NOMO-1 treated with dmso at 0.1 percent for 144 hours (cell line): Measurements from ENCODE around the gene HSPBP1.
"Not testable (repeated sequence)": the region's sequence is repeated elsewhere in the genome, so short reads cannot be mapped to it uniquely, and the experiment has no call there.

Source experiments
- DNase-seq: peaks from one replicate; lab custom pipeline; 2025; ENCODE audit not compliant: unreplicated experiment; lab: John Stamatoyannopoulos, UW

Gene HSPBP1

GRCh38 chr19:55279770-55280643 lies at the start of gene HSPBP1:
Gene HSPBP1 (minus strand): TSS chr19:55280110. CDS start chr19:55279608, 502 bp downstream.
- peak; percentile 100 for DNase-seq

GRCh38 chr19:55328774-55329318 lies 48.9 kb upstream of the HSPBP1 start:
- DNase-seq: not testable (repeated sequence)

GRCh38 chr19:55325172-55325571 lies 45.3 kb upstream of the HSPBP1 start, which contains the start of gene TMEM150B:
Gene TMEM150B (minus strand): TSS chr19:55325341. CDS start chr19:55321036, 4,305 bp downstream.
- DNase-seq: peak; percentile 3

DNA sequence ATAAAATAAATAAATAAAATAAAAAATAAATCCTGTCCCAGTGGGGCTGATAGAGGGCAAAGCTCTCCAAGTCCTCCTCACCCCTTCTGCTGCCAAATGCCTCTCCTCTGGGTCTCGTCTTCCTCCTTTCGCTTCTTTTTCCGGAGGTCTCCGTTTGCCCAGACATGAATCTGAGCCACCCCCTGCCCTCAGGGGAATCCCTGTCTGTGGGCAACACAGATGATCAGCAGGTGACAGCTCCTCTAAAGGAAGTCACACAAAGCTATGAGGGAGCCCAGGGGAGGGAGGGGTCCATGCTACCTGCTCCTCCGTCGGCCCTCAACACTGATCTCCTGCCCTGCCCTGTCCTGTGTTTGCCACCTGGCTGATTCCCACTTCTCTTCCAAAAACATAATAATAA lies 44.8 kb upstream of the HSPBP1 start:
- no peak for DNase-seq

DNA sequence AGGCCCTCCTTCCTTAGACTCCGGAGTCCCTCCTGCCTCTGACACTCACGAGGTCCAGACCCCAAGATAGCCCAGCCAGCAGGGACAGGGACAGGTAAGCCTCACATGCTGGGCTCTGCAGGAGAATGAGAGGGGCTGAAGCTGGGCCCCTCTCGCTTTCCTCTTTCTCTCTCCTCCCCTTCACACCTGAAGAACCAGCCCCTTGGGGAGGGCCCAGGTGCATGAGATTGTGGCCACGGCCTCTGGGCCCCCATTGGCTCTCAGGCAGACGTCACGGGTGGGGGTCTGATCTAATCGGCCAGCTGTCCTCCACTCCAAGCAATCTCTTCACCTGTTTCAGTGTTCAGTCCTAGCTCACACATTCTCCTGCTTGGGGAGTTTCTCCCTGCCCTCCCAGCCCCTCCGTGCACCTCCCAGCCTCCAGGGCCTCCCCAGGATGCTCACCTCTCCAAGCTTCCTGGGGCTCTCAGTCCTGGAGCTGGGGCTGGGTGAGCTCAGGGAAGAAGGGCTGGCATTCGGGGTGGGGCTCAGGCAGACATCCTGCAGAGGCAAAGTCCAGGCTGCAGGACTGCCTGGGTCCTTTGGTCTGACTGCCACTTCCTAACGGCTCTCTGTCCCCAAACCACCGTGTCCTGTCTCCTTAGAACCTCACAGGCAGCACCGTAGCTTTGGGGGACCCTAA lies 42.4 kb upstream of the HSPBP1 start:
- no peak for DNase-seq

DNA sequence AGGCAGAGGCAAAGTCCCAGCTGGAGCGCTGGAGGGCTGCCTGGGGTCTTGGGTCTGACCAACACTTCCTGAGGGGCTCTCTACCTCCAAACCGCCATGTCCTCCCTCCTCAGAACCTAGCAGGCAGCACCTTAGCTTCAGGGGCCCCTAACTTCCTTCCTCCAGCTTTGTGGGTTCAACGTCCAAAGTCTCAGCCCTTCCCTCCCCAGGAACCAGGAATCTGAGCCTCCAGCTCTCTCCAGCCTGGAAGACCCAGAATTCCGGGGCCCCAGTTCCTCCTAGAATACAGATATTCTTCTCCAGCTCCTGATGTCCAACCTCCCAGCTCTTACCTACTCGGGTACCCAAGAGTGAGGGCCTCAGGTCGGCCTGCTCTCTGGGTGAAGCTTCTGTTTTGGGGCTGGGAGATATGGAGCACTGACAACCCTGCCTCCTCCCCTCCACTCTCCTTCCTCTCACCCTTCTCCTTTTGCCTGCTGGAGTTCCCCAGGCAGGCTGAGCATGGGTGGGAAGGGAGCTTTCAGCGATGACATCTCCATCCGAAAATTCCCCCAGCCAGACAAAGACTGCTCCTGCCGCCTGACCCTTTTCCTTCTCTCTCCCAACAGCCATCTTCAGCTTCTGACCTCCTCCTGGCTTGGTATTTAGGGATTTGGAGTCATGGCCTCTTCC lies 41.7 kb upstream of the HSPBP1 start:
- DNase-seq: no peak

DNA sequence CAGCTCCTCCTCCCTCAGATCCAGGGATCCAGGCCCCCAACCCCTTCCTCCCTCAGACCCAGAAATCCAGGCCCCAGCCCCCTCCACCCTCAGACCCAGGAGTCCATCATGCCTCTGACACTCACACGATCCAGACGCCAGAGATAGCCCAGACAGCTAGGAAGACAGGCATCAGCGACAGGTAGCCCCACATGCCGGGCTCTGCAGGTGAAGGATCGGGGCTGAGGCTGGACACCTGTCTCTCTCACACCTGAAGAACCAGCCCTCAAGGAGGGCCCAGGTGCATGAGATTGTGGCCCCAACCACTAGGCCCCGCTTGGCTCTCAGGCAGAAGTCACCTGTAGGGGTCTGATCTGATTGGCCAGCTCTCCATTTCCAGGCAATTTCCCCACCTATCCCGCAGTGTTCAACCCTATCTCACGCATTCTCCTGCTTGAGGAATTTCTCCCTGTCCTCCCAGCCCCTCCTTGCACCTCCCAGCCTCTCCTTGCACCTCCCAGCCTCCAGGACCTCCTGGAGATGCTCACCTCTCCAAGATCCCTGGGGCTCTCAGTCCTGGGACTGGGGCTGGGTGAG lies 41.0 kb upstream of the HSPBP1 start:
- DNase-seq: no peak

GRCh38 chr19:55319785-55320184 lies 39.9 kb upstream of the HSPBP1 start:
- no peak for DNase-seq

DNA sequence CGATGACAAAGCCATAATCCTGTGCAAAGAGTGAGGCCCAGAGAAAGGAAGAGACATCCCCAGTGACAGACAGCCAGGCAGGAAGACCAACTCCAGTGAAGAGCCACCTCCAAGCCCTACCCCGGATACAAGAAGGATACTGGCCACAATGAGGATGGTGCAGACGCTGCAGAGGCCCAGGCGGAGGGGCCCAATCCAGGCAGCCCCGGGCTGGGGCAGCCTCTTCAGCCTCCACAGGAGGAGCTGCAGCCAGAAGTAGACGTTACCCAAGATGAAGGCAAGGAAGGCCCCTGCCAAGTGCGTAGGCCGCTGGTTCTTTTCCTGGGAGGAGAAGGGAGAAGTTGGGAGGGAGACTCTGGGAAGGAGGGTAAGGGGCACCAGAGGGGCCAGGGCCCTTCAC lies 36.7 kb upstream of the HSPBP1 start:
- no peak for DNase-seq

DNA sequence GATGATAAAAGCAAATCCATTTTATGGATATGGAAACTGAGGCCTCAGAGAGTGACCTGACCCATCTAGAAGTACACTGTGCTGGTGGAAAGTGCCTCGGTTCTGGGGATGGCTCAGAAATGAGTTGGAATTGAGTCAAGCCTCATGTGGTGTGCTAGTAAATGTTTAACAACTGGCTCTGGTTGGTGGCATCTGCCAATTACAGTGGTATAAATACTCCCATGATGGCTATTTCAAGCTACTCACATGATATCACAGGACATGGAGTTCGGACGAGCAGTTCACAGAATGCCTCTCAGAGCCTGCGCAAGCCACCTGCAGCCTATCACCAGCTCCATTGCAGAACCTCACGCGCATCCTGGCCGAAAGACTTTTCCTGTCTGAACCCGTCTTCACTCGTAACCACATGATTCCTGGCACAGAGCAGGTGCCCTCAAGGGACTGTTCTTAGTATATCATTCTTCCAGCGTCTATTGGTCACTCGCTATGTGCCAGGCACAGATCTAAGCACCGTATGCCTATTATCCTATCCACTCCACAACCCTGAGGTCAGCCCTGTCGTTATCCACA lies 36.1 kb upstream of the HSPBP1 start:
- DNase-seq: no peak

DNA sequence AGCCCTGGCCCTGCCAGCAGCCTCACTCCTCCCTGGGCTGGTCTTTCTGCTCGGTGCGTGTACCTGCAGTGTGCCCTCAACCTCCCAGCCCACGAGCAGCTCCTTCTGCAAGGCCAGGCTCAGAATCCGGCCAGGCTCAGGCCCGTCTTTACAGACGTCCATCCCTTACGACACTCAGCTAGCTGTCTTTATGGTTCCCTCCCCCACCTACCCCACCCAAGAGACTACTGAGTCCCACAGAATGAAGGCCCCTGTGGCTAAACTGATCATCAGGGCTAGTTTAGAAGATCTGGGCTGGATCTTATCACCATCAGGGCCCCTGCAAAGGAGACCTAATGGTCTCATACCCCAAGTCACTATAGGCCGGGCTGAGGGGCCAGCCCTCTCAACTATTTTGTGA lies 34.5 kb upstream of the HSPBP1 start:
- no peak for DNase-seq

GRCh38 chr19:55312621-55313512 lies 33.0 kb upstream of the HSPBP1 start:
- no peak for DNase-seq

DNA sequence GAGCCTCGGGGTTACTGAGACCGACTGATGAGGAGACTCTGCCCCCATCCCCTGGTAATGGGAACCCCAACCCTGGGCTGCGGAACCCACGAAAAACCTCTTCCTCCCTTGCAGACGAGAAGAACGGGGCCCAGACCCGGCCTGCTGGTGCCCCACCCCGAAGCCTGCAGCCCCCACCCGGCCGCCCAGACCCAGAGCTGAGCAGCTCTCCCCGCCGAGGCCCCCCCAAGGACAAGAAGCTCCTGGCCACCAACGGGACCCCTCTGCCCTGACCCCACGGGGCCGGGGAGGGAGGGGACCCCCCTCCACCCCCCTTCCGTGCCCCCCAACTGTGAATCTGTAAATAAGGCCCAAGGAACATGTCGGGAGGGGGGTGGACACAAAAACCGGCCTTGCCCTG lies 31.9 kb upstream of the HSPBP1 start:
- DNase-seq: no peak

DNA sequence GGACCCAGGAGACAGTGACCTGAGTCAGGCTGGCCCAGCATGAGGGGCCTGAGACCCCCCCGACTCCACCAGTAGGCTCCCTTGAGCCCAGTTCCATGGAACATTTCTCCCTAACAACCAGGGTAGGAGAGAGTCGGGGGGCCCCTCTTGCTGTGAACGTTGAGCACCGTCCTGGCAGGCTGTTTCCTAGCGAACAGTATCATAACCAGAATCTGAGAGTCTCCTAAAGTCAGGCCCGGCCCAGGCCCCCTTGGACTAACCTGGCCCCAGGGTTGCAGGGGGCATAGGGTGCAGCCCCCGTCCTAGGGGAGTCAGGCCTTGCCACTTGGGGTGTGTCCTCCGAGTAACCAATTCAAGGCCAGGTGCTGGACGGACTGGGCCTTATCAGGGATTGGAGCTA lies 31.5 kb upstream of the HSPBP1 start:
- no peak for DNase-seq

DNA sequence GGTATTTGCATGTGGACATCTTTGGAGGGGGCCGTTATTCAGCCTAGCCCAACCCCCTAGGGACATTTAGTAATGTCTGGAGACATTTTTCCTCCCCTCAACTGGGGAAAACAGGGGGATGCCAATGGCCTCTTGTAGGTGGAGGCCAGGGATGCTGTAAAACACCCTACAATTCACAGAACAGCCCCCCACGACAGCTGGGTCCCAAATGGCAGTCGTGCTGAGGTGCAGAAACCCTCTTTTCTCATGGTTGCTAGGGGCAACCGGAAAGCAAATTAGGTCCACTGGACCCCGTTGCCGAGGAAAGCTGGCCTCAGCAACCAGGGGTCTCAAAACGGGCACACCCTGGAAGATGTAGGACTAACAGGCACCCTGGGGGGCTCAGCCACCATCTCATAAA lies 30.6 kb upstream of the HSPBP1 start:
- DNase-seq: no peak

GRCh38 chr19:55309448-55309847 lies 29.5 kb upstream of the HSPBP1 start:
- DNase-seq: no peak

DNA sequence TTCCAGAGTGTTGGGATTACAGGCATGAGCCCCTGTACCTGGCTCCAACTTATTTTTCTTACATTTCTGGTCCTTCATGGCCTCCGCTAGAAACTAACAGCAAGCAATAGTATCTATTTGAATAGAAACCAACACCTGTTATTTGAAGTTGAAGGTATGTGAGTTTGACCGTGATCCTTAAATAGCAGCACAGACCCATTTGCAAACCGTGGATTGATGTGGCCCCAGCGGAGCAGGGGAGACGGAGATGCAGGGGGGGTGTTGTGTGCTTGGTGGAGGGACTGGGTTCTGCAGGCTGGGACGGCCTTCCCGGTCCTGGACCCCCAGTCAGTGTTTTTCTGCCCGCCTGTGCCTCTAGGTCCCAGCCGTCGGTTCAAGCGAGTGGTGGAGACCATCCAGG lies 28.4 kb upstream of the HSPBP1 start:
- DNase-seq: no peak

DNA sequence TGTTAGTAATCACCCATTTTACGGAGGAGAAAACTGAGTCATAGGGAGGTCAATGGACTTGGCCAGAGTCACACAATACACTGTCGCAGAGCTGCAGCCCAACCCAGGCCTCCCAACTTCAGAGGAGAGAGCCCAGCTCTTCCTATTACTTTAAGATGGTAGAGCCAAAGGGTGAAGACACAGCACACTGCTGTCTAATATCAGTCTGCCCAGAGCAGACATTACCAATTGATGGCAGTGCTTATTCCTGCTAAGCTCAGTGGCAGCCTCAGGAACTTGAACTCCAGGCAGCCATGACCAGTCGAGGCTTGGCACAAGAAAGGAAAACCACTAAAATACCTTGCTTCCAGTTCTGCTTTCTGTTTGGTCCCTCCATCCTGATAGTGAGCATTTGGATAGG lies 26.8 kb upstream of the HSPBP1 start:
- no peak for DNase-seq

GRCh38 chr19:55305983-55306562 lies 26.2 kb upstream of the HSPBP1 start:
- no peak for DNase-seq
